Measurements from ENCODE around the gene OAF. TPM values are rescaled to one million over a fixed set of nuclear protein-coding genes. Genes with fewer than 3 reads are reported as not detected.

Gene OAF
- total RNA-seq, 2 donors from 2014 or later, result 0.57 to 2.3 TPM

DNA sequence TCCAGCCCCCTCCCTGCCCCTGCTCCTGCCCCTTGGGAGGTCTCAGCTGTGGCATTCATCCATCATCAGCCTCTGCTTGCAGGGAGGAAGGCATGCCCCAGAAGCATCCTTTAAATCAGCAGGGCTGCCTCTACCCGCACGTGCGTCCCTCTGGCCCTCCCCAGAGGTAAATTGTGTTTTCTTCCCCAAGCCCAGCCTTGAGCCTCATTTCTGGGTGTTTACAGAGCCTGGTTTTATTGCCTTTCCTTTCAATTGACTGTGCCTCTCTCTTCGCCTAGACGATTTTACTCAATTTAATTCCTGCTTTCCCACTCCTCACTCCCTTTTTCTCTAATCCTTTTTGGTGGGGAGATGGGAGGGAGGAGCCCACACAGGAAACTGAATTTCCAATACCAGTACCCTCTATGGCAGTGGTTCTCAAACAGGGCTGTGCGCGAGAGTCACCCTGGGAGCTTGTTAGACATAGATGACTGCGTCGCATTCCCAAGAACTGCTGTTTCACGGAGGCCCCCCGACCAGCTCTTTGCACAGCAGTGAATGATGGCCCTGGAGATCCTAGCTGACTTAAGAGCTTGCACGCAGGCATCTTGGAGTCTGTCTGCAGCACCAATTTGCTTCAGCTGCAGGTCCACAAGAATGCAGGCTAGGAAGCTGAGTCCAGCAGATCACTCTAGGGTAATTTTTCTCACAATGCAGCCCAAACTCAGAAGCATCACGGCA is 15.1 kb upstream of the OAF start:
- H3K36me3 Mint-ChIP-seq, result no peaks in the 10 kb centered on the region
- no peak for DNase-seq (ENCODE audit: low spot score in 2 of 2)

DNA sequence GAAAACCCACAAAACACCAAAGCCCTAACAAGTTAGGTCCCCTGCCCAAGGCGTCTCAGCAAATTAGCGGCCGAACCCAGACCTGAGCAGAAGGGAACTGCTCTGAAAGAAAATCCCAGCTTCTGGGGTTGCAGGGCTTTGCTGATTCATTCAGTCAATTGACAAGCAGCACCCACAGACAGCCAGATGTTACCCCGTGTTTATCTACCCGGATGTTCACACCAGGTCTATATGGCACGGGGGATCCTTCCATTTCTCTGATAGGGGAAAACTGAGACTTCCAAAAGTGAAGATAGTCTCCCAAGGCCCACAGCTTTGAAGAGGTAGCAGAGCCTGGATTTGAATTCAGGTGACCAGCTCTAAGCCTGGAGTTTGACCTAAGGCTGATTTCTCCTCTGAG is 14.0 kb upstream of the OAF start:
- Mint-ChIP-seq H3K9me3 (no peaks in the 10 kb centered on the region), H3K36me3 (no peaks in the 10 kb centered on the region), H3K27ac (no peak overlapping the region)
- DNase-seq (ENCODE audit: low spot score in 2 of 2) (no peak), ATAC-seq (no peak)

More for the DNA sequence above, 15.1 kb upstream of the OAF start:
- H3K9me3 Mint-ChIP-seq, result no peaks in the 10 kb centered on the region
- no peak for ATAC-seq
- H3K27ac Mint-ChIP-seq, result no peak overlapping the region

DNA sequence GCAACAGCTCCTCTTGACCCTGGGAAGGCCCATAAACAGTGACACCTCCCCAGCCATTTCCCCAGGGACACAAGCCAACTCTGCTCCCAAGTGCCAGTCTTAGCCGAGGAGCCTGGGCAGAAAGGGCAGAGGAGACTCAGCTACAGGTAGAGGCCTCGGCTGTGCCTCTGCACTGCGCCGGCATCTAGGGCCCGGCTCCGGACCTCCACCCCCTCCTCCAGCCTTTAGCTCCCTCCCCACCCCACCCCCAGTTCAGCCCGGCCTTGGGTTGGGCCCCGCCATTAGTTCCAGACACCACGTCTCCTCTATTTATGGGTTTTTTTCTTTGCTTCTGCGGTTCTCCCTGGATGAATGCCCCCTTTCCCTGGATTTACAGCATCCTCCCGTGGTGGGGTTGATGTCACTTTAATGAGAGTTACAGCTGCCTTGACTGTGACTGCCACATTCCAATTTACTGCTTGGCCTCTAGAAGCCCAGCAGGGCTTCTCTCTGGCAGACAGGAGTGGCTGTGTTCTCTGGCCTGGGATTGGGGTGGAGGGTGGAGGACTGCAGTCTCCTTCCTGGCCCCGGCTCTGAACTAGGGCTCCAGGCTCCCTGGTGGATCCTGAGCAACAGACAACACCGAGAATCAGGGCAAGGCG is 13.5 kb upstream of the OAF start:
- no peak for DNase-seq (ENCODE audit: low spot score in 2 of 2)
- ATAC-seq, result no peak
- Mint-ChIP-seq H3K9me3 (no peaks in the 10 kb centered on the region), H3K36me3 (no peaks in the 10 kb centered on the region), H3K27ac (no peak overlapping the region)

DNA sequence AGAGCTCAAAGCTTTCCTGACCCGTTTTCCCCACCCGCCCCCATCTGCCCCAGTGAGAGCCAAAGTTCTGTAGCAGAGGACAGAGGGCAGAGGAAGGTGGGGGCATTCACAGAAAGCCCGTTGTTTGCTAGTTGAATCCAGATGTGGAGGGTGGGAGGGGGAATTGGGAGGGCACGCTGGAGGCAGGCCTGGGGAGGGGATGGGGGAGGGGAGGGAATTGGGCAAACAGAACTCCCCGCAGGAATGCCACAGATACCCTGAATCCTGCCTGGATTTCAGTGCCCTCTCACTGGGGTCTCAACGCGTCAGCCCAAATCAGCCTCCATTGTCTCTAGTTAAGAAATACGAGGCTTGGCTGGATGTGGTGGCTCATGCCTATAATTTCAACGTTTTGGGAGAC is 12.9 kb upstream of the OAF start:
- ATAC-seq, result no peak
- DNase-seq (ENCODE audit: low spot score in 2 of 2), result no peak
- Mint-ChIP-seq H3K27ac (no peak overlapping the region), H3K9me3 (no peaks in the 10 kb centered on the region), H3K36me3 (no peaks in the 10 kb centered on the region)

DNA sequence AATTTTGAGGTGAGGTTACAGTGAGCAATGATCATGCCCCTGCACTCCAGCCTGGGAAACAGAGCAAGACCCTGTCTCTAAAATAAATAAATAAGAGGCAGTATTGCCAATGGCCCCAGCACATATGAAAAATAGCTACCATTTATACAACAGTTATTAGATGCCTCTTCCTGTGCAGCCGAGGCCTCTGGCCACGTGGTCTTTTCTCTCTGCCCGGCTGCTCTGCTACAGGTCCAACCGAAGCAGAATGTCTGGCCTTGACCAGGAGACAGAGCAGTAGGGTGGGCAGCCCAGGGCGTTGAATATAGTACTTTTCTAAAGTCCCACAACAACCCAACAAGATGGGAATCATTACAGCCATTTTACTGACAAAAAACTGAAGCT is 12.4 kb upstream of the OAF start:
- DNase-seq (ENCODE audit: low spot score in 2 of 2), result no peak
- Mint-ChIP-seq H3K27ac (no peak overlapping the region), H3K9me3 (no peaks in the 10 kb centered on the region), H3K36me3 (no peaks in the 10 kb centered on the region)
- no peak for ATAC-seq

DNA sequence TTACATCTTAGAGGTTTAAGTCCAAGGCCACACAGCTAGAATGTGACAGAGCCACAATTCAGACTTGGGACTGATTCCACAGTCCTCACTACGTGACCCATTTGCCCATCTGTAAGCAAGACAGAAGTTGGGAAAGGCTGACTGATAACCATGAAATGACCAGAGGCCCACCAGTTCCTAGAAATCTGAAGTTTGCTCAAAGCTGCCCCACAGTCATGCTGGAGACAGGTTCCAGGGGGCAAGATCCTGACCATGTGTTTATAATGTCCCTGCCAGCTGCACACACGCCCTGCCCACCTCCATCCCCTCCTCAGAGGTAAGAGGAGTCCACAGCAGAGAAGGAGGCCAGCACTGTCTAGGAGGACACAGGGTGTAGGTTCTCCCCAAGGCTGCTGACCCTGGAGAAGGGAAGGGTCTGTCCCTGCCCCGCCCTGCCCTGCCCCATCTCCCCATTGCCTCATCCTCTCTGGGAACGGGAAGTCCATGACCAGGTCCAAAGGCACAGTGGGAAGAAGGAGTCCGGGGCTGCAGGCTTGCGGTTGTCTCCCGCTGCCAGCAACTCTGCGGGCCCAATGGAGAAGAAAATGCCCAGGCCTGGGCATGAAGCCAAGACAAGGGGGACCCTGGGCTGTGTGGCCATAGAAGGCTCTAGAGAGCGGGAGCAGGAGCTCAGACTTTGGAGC is 11.9 kb upstream of the OAF start:
- H3K36me3 Mint-ChIP-seq, result no peaks in the 10 kb centered on the region
- no peak for ATAC-seq
- no peaks in the 10 kb centered on the region for H3K9me3 Mint-ChIP-seq
- no peak for DNase-seq (ENCODE audit: low spot score in 2 of 2)
- H3K27ac Mint-ChIP-seq, result no peak overlapping the region

DNA sequence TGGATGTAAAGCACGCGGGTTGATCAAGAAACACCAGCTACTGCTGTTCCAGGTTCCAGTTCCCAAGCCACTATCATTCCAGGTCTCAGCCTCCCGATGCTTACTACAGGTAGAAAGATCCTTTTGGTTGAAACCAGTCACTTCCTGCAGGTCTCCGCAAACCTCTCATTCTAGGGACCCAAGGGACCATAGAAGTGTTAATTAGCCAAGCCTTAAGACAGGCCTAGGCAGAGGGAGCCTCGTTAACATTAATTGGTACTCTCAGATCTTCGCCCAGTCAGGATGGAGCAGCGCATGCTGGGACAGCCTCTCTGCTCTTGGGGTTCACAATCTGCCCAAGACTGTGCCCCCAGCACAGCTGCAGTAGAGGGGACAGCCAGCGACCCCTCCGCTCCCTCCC is 11.2 kb upstream of the OAF start:
- ATAC-seq (no peak), DNase-seq (ENCODE audit: low spot score in 2 of 2) (no peak)
- H3K9me3 Mint-ChIP-seq, result no peaks in the 10 kb centered on the region
- H3K27ac Mint-ChIP-seq, result no peak overlapping the region
- no peaks in the 10 kb centered on the region for H3K36me3 Mint-ChIP-seq

DNA sequence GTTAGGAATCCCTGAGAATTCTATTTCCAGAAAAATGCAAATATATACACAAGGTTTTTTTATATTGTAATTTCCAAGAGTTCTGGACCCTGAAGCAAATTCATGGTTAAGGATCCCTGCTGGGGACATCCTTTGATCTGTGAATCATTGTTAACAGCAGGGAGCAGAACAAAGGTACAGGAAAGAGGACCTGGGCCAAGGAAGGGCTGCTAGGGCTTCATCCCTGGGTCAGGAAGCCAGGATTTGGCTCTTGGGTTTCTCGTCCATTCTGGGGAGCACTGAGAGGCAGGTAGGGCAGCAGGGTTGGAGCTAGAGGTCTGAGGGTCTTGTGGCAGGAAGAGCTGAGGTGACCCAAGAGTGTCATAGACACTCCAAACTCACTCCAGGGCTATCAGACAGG is 10.2 kb upstream of the OAF start:
- DNase-seq (ENCODE audit: low spot score in 2 of 2) (no peak), ATAC-seq (no peak)
- no peaks in the 10 kb centered on the region for H3K9me3 Mint-ChIP-seq
- no peak overlapping the region for H3K27ac Mint-ChIP-seq
- H3K36me3 Mint-ChIP-seq, result no peaks in the 10 kb centered on the region

DNA sequence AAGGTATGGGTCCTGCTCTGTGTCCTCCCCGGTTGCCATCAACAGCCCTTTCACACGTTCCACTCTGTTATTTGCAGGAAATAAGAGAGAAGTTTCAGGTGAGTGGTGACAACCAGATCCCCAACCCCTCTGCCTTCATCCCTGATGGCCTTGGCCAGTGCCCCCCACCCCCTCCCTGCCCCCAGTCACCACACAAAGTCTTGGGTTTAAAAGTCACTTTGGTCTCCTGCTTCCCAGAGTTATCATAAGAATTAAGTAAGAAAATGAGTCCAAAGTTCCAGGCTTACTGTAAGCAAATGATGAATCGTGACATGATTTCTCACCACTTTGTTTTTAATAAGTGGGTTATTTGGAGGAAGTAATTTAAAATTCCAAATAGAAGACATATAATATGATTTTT is 9.2 kb upstream of the OAF start:
- ATAC-seq, result no peak
- no peaks in the 10 kb centered on the region for H3K9me3 Mint-ChIP-seq

DNA sequence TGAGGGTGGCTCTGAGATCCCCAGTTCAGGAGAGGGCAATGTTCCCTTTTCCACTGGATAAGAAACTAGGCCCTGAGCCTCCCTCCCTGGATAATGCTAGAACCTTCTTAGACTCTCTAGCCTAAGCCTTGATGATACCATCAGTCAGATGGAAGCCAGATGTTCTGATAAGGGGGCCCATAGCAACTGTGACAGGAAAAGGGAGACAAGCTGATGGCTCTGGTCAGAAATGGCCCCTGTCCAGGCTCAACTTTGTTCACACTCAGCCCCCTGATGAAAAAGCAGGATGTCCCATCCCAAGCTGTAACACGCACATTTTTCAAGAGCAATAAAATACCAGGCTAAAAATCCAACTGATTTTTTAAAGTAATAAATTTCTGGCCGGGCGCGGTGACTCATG is 7.2 kb upstream of the OAF start:
- DNase-seq (ENCODE audit: low spot score in 2 of 2) (no peak), ATAC-seq (no peak)
- H3K27ac Mint-ChIP-seq, result no peak overlapping the region
- no peaks in the 10 kb centered on the region for H3K36me3 Mint-ChIP-seq
- no peaks in the 10 kb centered on the region for H3K9me3 Mint-ChIP-seq

More for the DNA sequence above, 9.2 kb upstream of the OAF start:
- Mint-ChIP-seq H3K36me3 (no peaks in the 10 kb centered on the region), H3K27ac (no peak overlapping the region)
- DNase-seq (ENCODE audit: low spot score in 2 of 2), result no peak

DNA sequence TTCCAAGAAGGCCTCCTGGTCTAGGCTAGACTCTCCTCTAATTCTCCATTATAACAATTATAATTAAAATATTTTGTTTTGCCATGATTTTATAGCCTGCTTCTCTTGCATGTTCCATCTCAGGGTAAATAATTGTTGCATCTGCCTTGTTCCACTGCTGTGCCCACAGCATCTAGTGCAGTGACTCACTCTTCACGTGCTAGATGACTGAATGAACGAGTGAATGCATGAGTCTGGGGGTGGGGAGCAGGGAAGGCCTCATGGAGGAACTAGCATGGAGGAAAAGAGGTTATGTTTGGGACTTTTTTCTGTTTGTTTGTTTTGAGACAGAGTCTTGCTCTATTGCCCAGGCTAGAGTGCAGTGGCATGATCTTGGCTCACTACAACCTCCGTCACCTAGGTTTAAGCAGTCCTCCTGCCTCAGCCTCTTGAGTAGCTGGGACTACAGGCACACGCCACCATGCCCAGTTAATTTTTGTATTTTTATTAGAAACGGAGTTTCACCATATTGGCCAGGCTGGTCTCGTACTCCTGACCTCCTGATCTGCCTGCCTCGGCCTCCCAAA is 5.2 kb upstream of the OAF start:
- no peak overlapping the region for H3K27ac Mint-ChIP-seq
- ATAC-seq, result no peak

DNA sequence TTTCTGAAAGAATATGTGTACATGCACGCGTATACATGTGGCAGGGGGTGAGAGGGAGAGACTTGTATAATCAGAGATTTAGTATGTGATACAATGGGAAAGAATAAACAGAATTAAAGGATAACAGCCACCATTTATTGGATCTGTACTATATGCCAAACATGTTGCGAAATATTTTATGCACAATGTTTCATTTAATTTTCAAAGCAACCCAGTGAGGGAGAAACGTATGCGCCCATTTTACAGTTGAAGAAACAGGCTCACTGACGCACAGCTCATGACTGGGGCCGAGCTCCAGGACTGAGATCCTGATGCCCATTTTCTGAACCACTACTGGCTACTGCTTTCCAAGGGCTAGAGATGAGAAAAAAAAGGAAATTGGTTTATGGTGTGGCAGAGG is 3.3 kb upstream of the OAF start:
- Mint-ChIP-seq H3K36me3 (peaks cover 0 to 6% of the 10 kb centered on the region in 2 donors), H3K27ac (no peak overlapping the region), H3K9me3 (no peaks in the 10 kb centered on the region)
- DNase-seq (ENCODE audit: low spot score in 2 of 2) (no peak), ATAC-seq (no peak)

More for the DNA sequence above, 5.2 kb upstream of the OAF start:
- Mint-ChIP-seq H3K36me3 (peaks cover 0 to 6% of the 10 kb centered on the region in 2 donors), H3K9me3 (no peaks in the 10 kb centered on the region)
- no peak for DNase-seq (ENCODE audit: low spot score in 2 of 2)

DNA sequence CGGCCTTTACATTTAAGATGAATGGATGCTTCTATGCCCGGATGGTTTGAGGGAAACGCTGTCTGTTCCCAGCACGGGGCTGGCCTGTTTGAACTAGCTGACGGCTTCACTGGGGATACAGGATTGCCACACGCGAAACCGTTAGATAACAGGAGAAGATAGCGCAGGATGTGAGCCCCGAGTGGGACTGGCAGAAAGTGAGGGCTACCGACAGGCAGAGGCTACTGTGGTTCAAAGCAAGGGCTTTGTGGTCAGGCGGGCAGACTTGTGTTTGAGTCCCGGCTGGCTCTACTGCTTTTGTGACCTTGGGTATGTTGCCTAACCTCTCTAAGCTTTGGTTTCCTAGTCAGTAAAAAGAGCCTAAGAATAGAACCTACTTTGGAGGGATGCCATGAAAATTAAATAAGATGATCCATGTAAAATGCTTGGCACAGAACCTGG is 2.8 kb upstream of the OAF start:
- ATAC-seq, result no peak

DNA sequence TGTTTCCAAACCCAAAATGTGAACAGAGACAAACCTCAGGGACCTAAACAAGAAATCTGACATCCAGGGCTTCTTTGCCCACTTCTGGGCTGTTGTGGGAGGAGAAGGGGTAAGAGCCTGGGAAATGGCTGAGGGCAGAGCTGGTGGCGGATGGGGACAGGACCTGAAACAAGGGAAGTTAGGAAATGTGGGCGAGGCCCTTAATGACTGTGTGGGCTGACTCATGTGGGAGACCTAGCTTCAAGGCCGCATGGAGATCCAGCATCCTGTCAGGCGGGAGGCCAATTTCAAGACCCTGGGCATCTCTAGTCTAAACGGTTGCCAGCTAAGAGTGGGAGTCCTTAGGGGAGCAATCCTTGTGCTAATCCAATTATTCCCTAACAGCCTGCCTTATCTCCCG is 2.1 kb upstream of the OAF start:
- H3K9me3 Mint-ChIP-seq, result no peaks in the 10 kb centered on the region
- H3K27ac Mint-ChIP-seq, result no peak overlapping the region
- ATAC-seq (no peak), DNase-seq (ENCODE audit: low spot score in 2 of 2) (no peak)
- peaks cover 0 to 6% of the 10 kb centered on the region in 2 donors for H3K36me3 Mint-ChIP-seq

More for the DNA sequence above, 2.8 kb upstream of the OAF start:
- DNase-seq (ENCODE audit: low spot score in 2 of 2), result no peak
- Mint-ChIP-seq H3K9me3 (no peaks in the 10 kb centered on the region), H3K27ac (no peak overlapping the region), H3K36me3 (peaks cover 0 to 6% of the 10 kb centered on the region in 2 donors)

DNA sequence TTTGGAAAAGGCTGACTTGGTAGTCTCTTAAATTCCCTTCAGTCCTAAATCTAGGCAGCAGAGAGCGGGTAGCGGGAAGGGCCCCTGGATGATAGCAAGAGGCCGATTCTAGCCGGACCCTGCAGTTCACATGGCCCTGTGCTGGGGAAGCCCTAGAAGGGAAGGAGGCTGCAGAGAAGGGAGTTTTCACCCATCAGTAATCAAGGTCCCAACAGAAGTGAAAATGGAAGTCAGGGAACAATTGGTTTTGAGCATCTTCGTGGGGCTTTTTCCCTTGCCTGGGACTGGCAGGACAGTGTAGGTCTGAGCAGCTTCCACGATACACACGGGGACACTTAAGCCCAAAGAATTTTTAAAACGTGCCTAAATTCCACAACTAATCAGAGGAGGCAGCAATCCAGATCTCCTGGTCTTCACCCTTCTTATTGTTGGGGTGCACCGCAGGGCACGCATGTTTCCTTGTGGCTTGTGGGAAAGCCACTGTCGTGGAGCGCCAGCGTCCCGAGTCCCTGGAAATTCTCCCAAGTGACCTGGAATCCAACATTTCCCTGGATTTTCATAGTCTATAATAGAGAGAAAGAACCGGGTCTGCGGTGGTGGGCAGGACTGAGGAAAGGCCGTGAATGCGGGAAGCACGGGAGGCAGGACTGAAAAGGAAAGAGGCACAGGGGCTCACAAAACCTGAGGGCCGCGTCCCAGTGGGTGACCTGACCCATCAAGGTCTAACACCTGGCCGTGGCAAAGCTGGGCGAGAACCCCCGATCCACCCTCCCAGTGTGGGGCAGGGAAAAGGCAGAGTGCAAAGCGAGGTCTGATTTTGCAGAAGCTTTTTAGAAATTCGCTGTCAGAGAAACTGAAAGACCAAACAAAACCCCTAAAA is 846 bp upstream of the OAF start:
- Mint-ChIP-seq H3K9me3 (no peaks in the 10 kb centered on the region), H3K36me3 (peaks cover 0 to 6% of the 10 kb centered on the region in 2 donors), H3K27ac (peak overlapping the region; percentile 72 to 78)
- DNase-seq (ENCODE audit: low spot score in 2 of 2), result no peak
- peak; percentile 3 to 12 for ATAC-seq

DNA sequence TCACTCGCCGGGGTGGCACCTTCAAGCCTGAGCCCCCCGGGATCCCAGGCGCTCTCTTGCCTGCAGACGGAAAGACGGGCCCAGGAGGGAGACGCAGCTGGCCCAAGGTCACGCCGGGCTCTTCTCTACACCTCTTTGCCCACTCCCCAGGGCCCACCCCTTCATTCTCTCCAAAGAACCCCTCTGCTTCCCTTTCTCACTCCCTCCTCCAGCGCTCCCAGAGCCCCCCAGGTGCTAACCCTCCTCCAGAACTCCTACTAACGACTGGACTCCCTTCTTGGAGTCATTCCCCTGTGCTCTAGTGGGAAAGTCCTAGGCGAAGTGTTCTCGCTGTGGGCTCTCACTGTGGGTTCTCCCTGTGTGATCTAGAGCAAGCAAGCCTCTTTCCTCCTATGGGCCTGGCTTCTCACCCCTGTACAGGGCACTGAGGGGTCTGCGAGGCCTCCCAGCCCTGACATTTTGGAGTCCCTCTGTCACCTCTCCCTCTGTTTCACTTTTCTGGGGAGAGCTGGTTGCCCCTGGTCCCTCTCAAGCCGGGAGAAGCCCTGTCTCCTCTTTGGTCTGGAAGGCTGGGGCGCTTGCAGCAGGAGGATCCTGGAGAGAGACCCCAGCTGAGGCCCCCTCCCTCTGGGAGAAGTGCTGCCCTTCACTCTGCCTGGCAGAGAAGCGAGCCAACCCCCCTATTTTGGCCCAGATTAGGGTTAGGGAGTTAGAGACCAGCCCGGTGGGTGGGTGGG is 858 bp downstream of the OAF start:
- ATAC-seq (peak in 1 of 2 donors; percentile 8), DNase-seq (ENCODE audit: low spot score in 2 of 2) (no peak)
- peak overlapping the region; percentile 39 to 94 for H3K27ac Mint-ChIP-seq
- peaks cover 0 to 6% of the 10 kb centered on the region in 2 donors for H3K36me3 Mint-ChIP-seq
- no peaks in the 10 kb centered on the region for H3K9me3 Mint-ChIP-seq

Data from activated naive CD4-positive, alpha-beta T cell treated with anti-CD3 and anti-CD28 coated beads, Interleukin-2, amount 50 U/mL, for 72 hours (primary cell).